WTC11 (cell line): ENCODE results near the gene KLHDC9.

Source experiments
- ATF3 ChIP-seq: sonication (generic); formaldehyde crosslinking; conservative IDR thresholded peaks from 2 replicates; pipeline ENCODE4 v1.8.1; 2022; ENCODE audit warnings: mild to moderate bottlenecking, missing genetic modification reagents
- MAX ChIP-seq: sonication (generic); formaldehyde crosslinking; IDR thresholded peaks from 2 replicates; pipeline ENCODE4 v1.8.0; 2022; ENCODE audit warnings: mild to moderate bottlenecking, missing genetic modification reagents
- PRRX2 ChIP-seq: fragments of 250-450 bp; sonication (Bioruptor Pico); IDR thresholded peaks from 2 replicates; pipeline ENCODE4 v1.8.0; 2021; ENCODE audit warnings: mild to moderate bottlenecking
- ZNF121 ChIP-seq: sonication (generic); formaldehyde crosslinking; IDR thresholded peaks from 2 replicates; pipeline ENCODE4 v1.8.0; 2023; ENCODE audit warnings: missing genetic modification reagents
- ZNF671 ChIP-seq: fragments of 250-450 bp; sonication (Bioruptor Pico); IDR thresholded peaks from 2 replicates; pipeline ENCODE4 v1.8.0; 2021; ENCODE audit warnings: mild to moderate bottlenecking
- TF ChIP-seq, protein P1 (sequence below): sonication (generic); formaldehyde crosslinking; IDR thresholded peaks from 2 replicates; pipeline ENCODE4 v1.8.1; 2022; ENCODE audit warnings: mild to moderate bottlenecking, missing genetic modification reagents, moderate library complexity, borderline replicate concordance

GRCh38 chr1:161121834-161122233, 23.7 kb downstream of the KLHDC9 start:
- TF ChIP-seq ZNF121 (CRISPR knock-in tag) = no peak
- no peak for TF ChIP-seq ZNF671 (CRISPR knock-in tag)
- TF ChIP-seq, protein P1, sequence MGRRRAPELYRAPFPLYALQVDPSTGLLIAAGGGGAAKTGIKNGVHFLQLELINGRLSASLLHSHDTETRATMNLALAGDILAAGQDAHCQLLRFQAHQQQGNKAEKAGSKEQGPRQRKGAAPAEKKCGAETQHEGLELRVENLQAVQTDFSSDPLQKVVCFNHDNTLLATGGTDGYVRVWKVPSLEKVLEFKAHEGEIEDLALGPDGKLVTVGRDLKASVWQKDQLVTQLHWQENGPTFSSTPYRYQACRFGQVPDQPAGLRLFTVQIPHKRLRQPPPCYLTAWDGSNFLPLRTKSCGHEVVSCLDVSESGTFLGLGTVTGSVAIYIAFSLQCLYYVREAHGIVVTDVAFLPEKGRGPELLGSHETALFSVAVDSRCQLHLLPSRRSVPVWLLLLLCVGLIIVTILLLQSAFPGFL (CRISPR knock-in tag) = no peak
- no peak for TF ChIP-seq PRRX2 (CRISPR knock-in tag)
- TF ChIP-seq ATF3 (CRISPR knock-in tag) = no peak
- TF ChIP-seq MAX (CRISPR knock-in tag) = no peak
